ENCODE measurements around the gene CFAP221.

CFAP221 gene

GRCh38 chr2:119516121-119516520, 28.1 kb upstream of the CFAP221 start:
- no peak for DNase-seq (ENCODE audit: low read depth)
- TF ChIP-seq CTCF (IDR thresholded peaks at IDR 0.05; ENCODE audit: control insufficient read depth, extremely low read depth, insufficient read depth) = no peak
- no peak overlapping the region for H3K4me3 ChIP-seq (ENCODE audit: low read depth, low read length)

DNA sequence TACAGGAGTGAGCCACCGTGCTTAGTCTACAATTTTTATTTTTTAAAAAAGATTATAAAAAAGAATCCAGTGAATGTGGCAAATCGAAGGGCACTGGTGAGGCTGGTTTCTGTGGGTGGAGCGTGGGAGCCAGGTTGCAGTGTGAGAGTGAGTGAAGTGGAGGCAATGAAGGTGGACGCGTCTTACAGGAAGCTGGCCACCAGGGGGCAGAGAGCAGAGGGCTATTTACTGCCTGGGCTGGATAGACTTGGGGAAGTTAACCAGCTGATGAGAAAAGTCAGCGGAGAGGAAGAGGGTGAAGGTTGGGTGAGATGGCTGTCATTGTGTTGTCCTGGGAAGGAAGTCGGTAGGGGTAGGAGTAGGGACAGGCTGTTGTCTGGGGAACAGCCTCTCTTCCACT, 26.8 kb upstream of the CFAP221 start:
- H3K4me3 ChIP-seq (ENCODE audit: low read depth, low read length) = no peak overlapping the region
- DNase-seq (ENCODE audit: low read depth) = peak; percentile 11
- peak; percentile 80 for TF ChIP-seq CTCF (IDR thresholded peaks at IDR 0.05; ENCODE audit: control insufficient read depth, extremely low read depth, insufficient read depth)

DNA sequence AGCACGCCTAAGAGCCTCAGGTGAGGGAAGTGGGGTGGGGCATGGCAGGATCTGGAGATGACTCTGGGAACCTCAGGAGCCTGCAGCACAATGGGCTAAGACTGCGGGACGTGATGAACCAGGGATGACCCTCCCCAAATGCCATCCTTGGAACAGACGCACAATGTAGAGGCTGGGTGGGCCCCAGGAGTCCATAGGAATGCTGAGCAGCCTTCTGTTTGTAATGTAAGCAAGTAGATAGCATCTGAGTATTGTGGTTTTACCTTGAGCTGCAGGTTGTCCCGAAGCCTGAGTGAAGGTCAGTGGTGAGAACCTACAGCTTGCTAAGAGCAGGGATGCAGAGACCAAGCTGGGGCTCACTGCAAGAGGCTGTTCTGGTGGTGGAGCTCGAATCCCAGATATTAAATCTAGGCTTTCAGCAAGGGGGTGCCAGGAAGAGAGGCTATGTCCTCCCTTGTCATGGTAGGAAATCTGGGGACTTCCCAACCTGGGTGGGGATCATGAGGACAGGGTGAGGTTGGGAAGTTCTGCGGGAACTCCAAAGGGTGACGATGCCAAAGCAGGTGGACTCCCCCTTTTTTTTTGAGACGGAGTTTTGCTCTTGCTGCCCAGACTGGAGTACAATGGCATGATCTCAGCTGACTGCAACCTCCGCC, 25.7 kb upstream of the CFAP221 start:
- no peak overlapping the region for H3K4me3 ChIP-seq (ENCODE audit: low read depth, low read length)
- DNase-seq (ENCODE audit: low read depth) = no peak
- no peak for TF ChIP-seq CTCF (IDR thresholded peaks at IDR 0.05; ENCODE audit: control insufficient read depth, extremely low read depth, insufficient read depth)

- H3K4me3 ChIP-seq (ENCODE audit: low read depth, low read length) = no peak overlapping the region
- DNase-seq (ENCODE audit: low read depth) = no peak
- no peak for TF ChIP-seq CTCF (IDR thresholded peaks at IDR 0.05; ENCODE audit: control insufficient read depth, extremely low read depth, insufficient read depth)
Measured at GRCh38 chr2:119519057-119519408, 25.2 kb upstream of the CFAP221 start.

- H3K4me3 ChIP-seq (ENCODE audit: low read depth, low read length) = no peak overlapping the region
- no peak for TF ChIP-seq CTCF (IDR thresholded peaks at IDR 0.05; ENCODE audit: control insufficient read depth, extremely low read depth, insufficient read depth)
- no peak for DNase-seq (ENCODE audit: low read depth)
Measured at GRCh38 chr2:119520696-119521432, 23.4 kb upstream of the CFAP221 start.

DNA sequence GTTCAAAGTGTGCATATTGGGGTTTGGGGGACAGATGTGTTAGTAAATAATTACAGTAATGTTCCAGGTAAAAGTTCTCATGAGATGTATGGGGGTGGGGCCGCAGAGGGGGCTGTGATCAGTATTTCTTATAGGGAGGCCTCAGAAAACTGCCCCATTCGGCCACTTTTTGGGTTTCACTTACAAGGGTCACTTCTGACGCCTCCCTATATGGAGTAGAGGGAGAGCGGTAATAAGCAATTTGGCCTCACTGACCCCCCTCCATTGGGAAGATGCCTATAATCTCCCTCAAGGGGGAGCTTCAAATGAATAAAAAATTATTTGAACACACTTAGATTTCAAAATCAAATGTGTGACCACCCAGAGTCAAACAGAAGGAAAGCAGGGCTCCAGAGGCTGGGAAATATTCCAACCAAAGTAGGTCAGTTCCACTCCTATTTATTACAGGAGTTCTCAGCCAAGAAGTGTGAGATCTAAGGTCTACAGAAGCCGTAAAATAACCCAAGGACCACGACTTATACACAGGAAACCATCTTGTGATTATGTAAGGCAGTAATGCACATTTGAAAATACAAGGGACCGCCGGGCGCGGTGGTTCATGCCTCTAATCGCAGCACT, 22.7 kb upstream of the CFAP221 start:
- TF ChIP-seq CTCF (IDR thresholded peaks at IDR 0.05; ENCODE audit: control insufficient read depth, extremely low read depth, insufficient read depth) = no peak
- no peak for DNase-seq (ENCODE audit: low read depth)
- H3K4me3 ChIP-seq (ENCODE audit: low read depth, low read length) = no peak overlapping the region
